ENCODE data around the gene ITGBL1.

The ITGBL1 gene

DNA sequence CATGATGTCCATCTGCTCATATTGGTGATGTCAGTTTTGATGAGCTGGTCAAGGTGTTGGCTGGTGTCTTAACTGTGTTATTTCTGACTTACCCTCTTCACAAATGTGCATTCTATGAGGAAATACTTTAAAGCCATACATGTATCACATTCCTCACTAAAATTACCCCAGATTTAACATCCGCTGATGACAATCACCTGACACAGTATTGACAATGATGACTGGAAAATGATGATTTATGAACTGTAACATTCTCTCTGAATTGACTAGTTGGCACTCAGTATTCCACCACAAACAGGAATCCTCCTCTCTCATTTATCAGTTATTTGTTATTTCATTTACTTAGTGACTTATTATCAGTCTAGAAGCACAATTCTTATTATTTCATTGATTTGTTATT, 117.3 kb downstream of the ITGBL1 start:
- DNase-seq (ENCODE audit: low spot score), result no peak

GRCh38 chr13:101570410-101570809, 117.9 kb downstream of the ITGBL1 start:
- no peak for DNase-seq (ENCODE audit: low spot score)

GRCh38 chr13:101572456-101572855, 120.0 kb downstream of the ITGBL1 start:
- DNase-seq (ENCODE audit: low spot score), result no peak

DNA sequence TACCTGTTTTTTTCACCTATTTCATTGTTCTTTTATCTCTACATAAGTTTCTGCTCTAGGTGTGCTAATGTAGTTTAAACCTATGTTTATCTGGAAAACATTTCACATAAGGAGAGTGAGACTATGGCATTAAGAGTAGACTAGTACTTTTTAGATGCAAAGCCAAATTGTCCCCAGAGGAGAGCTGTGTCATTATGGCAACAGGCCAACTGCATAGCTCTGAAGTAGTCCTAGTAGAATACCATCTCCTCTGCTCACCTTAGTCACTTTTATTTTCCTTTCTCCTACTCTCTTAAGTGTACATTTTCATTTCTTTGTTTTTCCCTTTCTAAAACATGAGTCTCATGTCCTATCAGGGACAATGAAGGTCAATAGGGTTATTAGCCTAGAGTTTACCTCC, 123.1 kb downstream of the ITGBL1 start:
- DNase-seq (ENCODE audit: low spot score), result no peak

DNA sequence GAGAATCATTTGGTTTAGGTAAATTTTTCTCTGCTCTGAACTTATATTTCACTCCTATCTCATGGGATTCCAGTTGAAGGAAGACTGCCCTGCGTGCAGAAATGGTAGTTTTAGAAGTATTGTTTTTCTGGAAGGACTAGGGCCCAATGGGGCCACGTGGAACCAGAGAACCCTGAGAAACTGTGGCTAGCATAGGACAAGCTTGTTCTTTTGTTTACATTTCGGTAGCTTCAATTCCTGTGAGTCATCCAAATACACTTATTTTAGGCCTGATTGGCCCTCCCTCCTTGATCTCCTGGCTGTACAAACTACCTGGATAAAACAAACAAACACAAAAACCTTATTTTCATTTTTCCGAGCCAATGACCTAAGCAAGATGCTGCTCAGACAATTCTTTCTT, 124.0 kb downstream of the ITGBL1 start:
- DNase-seq (ENCODE audit: low spot score), result no peak

DNA sequence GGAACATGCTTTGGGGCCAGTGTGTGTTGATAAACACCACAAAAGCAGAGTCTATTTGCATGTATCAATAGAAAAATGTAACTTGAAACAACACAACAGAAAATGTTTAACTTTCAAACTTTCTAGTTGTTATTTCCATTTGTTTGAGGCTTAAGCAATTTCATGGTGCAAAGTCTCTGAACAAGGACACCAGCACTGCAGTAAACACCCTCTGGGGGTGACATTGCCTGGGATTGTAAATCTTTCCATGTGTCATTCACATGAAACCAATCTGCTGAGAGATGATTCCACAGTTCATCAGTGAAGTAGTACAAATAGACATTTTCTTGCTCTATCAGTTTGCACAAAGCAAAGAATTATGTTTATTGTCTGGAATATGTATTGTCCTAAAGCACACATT, 124.5 kb downstream of the ITGBL1 start:
- no peak for DNase-seq (ENCODE audit: low spot score)

DNA sequence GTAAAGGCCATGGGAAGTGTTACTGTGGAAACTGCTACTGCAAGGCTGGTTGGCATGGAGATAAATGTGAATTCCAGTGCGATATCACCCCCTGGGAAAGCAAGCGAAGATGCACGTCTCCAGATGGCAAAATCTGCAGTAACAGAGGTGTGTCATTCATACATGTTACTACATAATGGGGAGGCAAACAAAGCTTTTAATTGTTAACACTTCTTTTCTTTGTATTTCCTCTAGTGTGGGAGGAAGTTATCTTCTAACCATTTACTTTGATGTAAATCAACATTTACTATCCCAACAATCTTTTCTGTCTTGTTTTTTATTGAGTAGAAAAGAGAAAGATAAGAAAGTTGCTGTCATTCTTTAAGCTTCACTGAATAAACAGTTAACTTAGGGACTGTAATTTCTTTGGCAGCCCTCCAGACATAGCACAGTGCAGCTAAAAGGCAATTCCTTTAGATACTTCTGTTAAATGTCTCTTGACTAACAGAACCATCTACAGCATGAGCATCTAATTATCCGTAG, 126.9 kb downstream of the ITGBL1 start:
- no peak for DNase-seq (ENCODE audit: low spot score)

DNA sequence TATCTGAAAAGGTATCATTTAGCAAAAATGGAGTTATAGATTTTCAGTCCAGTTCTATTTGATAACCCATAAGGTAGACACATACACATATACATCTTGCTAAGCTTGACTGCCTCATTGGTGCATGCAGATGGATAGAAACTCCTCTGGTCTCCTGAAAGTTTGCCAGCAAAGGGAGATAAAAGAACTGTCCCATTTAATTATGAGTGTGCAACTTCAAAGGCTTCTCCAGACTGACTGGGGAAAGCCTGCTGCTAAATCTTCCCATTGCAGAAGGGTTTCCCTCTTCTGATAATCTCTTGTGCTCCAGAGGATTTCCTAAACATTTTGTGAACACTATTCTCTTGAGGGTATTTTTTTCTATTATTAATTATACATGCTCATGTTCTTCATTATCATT, 131.9 kb downstream of the ITGBL1 start:
- no peak for DNase-seq (ENCODE audit: low spot score)

GRCh38 chr13:101590479-101590878, 138.0 kb downstream of the ITGBL1 start:
- DNase-seq (ENCODE audit: low spot score), result no peak

DNA sequence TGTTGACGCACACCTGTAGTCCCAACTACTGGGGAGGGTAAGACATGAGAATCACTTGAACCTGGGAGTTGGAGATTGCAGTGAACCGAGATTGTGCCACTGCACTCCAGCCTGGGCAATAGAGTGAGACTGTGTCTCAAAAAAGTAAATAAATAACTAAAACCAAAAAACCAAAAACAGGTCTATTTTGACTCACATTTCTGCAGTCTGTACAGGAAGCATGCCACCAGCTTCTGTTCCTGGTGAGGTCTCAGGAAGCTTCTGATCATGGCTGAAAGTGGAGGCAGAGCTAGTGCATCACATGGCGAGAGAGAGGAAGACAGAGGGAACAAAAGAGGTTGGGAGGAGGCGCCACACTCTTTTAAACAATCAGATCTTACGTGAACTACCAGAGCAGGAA, 142.5 kb downstream of the ITGBL1 start:
- DNase-seq (ENCODE audit: low spot score), result no peak

DNA sequence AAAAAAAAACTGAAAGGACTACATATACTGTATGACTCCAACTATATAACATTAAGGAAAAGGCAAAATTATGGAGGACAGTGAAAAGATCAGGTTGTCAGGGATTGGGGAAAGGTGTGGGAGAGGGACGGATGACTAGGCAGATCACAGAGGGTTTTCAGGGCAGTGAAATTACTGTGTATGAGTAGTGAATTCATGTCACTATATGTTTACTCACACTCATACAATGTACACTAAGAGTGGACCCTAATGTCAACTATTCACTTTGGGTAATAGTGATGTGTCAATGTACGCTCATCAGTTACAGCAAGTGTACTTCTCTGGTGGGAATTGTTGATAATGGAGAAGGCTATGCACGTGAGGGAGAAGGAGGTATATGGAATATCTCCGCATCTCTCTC, 144.3 kb downstream of the ITGBL1 start:
- no peak for DNase-seq (ENCODE audit: low spot score)

DNA sequence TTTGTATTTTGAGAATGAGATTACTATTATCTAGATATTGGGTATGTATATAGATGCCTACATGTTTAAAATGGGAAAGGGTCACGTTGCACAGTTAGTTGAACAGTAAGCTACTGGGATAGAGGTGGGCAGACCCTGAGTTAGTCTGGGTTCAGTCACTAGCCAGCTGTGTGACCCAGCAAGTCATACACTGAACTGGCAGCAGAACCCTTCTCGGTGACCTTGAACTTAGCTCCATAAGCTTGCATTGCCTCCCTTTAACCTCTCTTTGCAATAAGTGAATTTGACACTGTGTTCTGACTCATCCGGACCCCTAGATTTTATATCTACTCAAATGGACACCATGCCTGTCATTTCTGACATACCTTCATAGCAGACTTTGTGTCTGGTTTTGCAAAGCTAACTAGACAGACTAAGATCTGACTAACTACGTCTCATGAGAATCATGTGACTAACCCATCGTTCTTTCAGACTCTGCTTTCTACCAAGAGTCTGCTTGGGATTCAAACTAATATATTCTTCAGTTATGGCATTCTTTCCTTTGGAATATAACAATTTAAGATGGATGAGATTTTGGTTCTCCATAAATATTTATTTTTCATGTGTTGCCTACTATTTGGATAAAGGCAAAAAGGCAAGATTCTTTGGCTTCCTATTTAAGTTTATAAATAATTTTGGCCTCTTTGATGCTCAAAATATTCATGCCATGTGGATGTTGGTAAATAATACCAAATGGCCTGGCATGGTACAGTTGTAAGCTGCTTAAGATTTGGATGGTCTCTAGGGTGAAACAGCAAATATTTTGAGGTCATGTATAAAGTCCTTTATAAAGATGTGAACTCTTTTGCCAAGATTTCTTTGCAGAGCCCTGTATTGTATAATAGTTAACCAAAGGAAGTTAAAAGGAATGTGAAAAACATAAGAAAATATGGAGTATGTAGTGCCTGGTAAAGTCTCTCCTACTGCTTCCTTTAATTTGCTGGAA, 159.3 kb downstream of the ITGBL1 start:
- DNase-seq (ENCODE audit: low spot score), result no peak

DNA sequence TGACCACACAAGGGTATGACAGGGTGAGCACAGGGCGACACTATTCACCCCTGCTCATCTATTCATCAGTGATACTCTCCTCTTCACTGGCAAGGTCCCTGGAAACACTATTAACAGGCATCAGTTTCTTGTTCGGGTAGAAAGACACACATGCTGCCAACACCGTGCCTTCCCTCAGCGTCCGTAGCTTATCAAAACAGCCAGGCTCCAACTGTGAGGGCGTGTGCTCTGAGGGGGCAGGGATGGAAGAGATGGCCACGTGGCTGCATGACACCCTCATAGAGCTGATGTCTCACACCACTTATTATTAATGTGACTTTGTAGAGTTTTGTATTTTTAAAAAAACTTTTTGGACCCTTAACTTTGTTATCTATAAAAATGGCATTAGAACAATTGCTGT, 160.3 kb downstream of the ITGBL1 start:
- no peak for DNase-seq (ENCODE audit: low spot score)

DNA sequence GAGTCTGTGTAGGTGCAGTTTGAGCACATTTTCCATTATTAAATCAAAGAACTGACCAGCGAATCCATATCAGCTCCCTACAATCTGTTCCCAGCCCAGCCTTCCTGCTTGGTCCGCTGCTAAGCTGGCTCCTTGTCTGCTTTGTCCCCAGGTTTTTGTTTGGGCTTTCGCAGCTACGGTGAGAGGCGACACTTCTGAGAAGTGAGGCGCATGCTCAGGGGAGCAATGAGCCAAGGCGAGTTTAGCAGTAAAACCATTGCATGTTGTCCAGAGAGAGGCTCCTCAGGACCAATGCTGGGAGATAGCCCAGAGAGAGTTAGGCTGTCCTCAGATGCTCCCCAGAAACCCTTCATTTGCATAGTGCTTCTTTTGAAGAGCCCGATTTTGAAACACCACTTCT, 162.0 kb downstream of the ITGBL1 start:
- DNase-seq (ENCODE audit: low spot score), result no peak

- DNase-seq (ENCODE audit: low spot score), result no peak
Observed at GRCh38 chr13:101618440-101619187, 166.1 kb downstream of the ITGBL1 start.

DNA sequence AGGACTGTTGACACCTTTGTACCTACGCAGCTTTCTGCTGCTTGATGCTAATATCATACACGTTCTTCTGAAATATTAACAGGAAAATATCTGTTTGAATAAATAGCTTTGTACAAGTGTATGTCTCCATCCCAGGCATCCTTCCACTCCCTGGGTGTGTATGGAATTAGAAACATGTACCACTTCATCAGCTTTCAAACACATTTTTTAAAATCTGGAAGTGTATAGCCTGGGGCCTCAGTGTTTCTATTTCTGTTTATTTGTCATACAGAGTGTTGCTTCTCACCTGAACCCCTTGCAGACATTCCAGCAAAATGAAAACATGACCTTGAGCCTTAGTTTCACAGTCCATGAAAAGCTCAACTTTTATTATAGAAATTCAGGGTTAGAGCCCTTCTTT, 168.6 kb downstream of the ITGBL1 start:
- DNase-seq (ENCODE audit: low spot score), result no peak

- no peak for DNase-seq (ENCODE audit: low spot score)
Observed at GRCh38 chr13:101623470-101624209, 171.2 kb downstream of the ITGBL1 start.

DNA sequence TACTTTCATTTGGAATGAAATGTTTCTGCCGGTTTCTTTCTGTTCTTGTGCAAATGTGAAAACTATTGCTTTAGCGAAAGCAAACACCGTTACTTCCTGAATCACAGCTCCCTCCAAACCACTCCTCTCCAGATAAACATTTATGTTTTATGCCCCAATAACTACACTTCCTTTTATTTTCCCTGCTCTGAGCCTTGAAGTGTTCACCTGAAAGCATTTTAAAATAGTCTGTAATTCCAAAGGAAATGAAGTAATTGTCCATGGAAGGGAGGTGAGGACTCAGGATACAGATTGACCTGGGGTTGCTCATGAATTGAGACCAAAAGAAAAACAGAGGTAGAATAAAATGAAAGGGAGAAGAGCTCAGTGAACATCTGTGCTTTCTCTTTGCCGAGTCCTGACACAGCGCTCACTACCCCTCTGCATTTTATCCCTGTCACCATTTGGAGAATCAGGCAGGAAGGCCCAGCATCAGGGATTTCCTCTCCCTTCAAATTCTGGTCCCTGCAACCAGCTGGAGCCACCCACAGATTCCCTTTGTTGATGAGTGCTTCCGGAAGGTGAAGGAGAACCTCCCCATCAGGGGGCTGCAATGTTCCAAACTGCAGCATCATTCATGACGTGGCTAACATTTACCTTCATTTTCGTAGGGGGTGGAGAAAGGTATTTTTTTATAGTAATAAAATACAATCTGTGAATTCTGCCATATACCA, 171.9 kb downstream of the ITGBL1 start:
- DNase-seq (ENCODE audit: low spot score), result no peak

GRCh38 chr13:101624981-101625380, 172.5 kb downstream of the ITGBL1 start:
- no peak for DNase-seq (ENCODE audit: low spot score)

DNA sequence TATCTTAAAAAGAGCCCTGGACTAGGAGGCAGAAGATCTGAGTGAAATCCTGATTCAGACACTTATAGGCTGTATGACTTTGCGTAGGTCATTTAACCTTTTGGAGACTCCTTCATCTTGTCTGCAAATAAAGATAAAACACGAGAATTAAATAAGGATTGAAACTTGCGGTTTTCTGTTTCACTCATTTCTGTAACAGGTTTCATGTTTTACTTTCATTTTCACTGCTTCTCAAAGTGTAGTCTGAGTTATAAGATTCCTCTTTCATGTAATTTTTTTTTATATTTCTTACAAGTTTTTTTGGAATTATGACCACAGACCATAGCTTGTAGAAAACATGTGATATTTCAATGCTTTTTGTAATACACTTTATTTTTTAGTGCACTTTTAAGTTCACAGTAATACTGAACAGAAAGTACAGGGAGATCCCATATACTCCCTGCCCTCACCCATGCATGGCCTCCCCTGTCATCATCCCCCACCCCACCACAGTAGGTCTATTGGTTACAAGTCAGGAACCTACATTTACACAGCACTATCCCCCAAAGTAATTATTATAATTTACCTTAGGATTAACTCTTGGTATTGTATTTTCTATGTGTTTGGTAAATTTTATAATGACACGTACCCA, 174.6 kb downstream of the ITGBL1 start:
- DNase-seq (ENCODE audit: low spot score), result no peak

DNA sequence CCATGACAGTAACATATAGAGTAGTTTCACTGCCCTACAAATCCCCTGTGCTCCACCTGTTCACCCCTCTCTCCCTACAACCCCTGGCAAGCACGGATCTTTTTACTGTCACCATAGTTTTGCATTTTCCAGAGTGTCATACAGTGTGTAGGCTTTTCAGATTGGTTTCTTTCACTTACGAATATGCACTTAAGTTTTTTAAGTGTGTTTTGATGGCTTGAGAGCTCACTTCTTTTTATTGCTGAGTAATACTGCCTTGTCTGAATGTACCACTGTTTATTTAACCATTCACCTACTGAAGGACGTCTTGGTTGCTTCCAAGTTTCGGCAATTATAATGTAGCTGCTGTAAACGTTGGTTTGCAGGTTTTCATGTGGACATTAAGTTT, 175.1 kb downstream of the ITGBL1 start:
- DNase-seq (ENCODE audit: low spot score), result no peak
